ENCODE results near the gene INAFM1.

The INAFM1 gene

GRCh38 chr19:47312366-47313006 is 37.8 kb downstream of the INAFM1 start:
- no peak for DNase-seq

GRCh38 chr19:47313754-47314295 is 39.1 kb downstream of the INAFM1 start:
- no peak for DNase-seq

GRCh38 chr19:47315125-47315821 is 40.6 kb downstream of the INAFM1 start:
- DNase-seq = peak; percentile 99

- no peak for DNase-seq
These were observed 41.8 kb downstream of the INAFM1 start for GRCh38 chr19:47316513-47316912.

GRCh38 chr19:47319923-47320871 is 45.5 kb downstream of the INAFM1 start:
- DNase-seq = no peak

- no peak for DNase-seq
These were observed 46.9 kb downstream of the INAFM1 start for GRCh38 chr19:47321630-47322029.

- DNase-seq = peak; percentile 82
These were observed 47.4 kb downstream of the INAFM1 start for GRCh38 chr19:47322058-47322457.

- DNase-seq = no peak
These were observed 48.7 kb downstream of the INAFM1 start for GRCh38 chr19:47323409-47323808.

- no peak for DNase-seq
These were observed 49.2 kb downstream of the INAFM1 start for GRCh38 chr19:47323872-47324271.

- peak; percentile 84 for DNase-seq
These were observed 49.8 kb downstream of the INAFM1 start for GRCh38 chr19:47324502-47324901.

All from MV-4-11 (cell line).